Activated T-helper 1 cell treated with anti-CD3 and anti-CD28 coated beads, Interleukin-2, amount 50 U/mL, for 16 hours (primary cell): ENCODE results near the gene CHADL.
"Not testable (repeated sequence)": the region's sequence is repeated elsewhere in the genome, so short reads cannot be mapped to it uniquely, and the experiment has no call there.

ENCODE experiments used
- DNase-seq, 2 donors: peaks; one replicate each; pipeline ENCODE4 v3.0.0-alpha.2; 2020; ENCODE audit warnings: low read depth in 1 of 2, low spot score in 1 of 2

CHADL gene

GRCh38 chr22:41240377-41241132, at the start of gene CHADL:
TSS of gene CHADL (minus strand) at chr22:41240931. CDS start at chr22:41240881, 50 bp downstream.
- no peak for DNase-seq

- no peak for DNase-seq
These were observed 48.9 kb upstream of the CHADL start for GRCh38 chr22:41289671-41290070.

- DNase-seq: no peak
These were observed 47.7 kb upstream of the CHADL start for GRCh38 chr22:41288245-41288946.

GRCh38 chr22:41286639-41287091, 45.9 kb upstream of the CHADL start:
- peak; percentile 12 to 31 for DNase-seq

- peak; percentile 95 to 98 for DNase-seq
These were observed 45.3 kb upstream of the CHADL start, which contains the start of gene RANGAP1 for GRCh38 chr22:41285820-41286638. TSS of gene RANGAP1 (minus strand) at chr22:41286187. CDS start at chr22:41281044, 5,143 bp downstream.

GRCh38 chr22:41285441-41285819, 44.7 kb upstream of the CHADL start:
- DNase-seq: peak; percentile 58 to 86

GRCh38 chr22:41284465-41284864, 43.7 kb upstream of the CHADL start:
- DNase-seq: no peak

GRCh38 chr22:41280854-41281253, 40.1 kb upstream of the CHADL start:
- DNase-seq: no peak

GRCh38 chr22:41280065-41280464, 39.3 kb upstream of the CHADL start:
- no peak for DNase-seq

- no peak for DNase-seq
These were observed 34.1 kb upstream of the CHADL start for GRCh38 chr22:41274856-41275255.

- no peak for DNase-seq
These were observed 32.4 kb upstream of the CHADL start for GRCh38 chr22:41273128-41273527.

- no peak for DNase-seq
These were observed 31.1 kb upstream of the CHADL start for GRCh38 chr22:41271787-41272186.

GRCh38 chr22:41267958-41268357, 27.2 kb upstream of the CHADL start:
- no peak for DNase-seq

GRCh38 chr22:41264408-41264941, 23.7 kb upstream of the CHADL start:
- DNase-seq: no peak

- no peak for DNase-seq
These were observed 23.0 kb upstream of the CHADL start for GRCh38 chr22:41263704-41264103.

GRCh38 chr22:41262250-41262765, 21.6 kb upstream of the CHADL start:
- DNase-seq: no peak

- no peak for DNase-seq
These were observed 21.0 kb upstream of the CHADL start for GRCh38 chr22:41261541-41262249.

GRCh38 chr22:41260871-41261270, 20.1 kb upstream of the CHADL start:
- no peak for DNase-seq

- DNase-seq: not testable (repeated sequence)
These were observed 19.0 kb upstream of the CHADL start for GRCh38 chr22:41259756-41260155.

GRCh38 chr22:41257696-41258095, 17.0 kb upstream of the CHADL start:
- DNase-seq: no peak
